Pons (tissue), 1 donor: ENCODE measurements around the gene NUDT22.

Experiments
- DNase-seq: peaks from one replicate; pipeline ENCODE4 v3.0.0-alpha.2; 2016; ENCODE audit warnings: low spot score

NUDT22 gene

DNA sequence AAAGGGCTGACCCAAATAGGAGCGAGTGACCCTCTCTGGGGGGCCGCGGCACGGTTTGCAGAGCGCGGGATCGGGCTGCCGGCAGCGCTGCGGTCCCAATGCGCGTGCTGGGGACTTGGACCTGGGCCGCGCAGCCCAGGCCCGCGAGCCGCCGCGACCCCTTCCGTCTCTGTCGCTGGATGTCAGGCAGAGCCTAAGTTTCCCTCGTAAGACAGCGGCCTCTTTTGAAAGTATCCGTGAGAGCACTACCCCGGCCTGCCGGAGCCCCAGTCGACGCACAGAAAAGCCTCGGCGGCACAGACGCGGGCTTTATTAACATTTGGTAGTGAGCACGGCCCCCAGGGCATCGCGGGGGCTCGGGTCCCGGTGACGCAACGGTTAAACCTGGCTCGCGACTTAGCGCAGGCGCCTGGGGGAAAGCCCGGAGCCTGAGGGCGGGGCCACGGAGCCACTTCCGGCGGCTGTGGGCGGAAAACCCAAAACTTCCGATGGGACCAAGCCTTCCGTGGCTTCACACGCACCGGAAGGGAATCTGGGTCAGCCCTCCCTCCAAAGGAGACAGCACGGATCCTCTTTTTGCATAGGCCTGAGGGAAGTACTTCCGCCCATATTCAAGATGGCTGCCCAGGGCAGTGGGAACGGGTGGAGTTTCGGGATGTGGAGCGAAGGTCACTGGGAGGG, 43.6 kb downstream of the NUDT22 start:
- DNase-seq = peak; percentile 100

DNA sequence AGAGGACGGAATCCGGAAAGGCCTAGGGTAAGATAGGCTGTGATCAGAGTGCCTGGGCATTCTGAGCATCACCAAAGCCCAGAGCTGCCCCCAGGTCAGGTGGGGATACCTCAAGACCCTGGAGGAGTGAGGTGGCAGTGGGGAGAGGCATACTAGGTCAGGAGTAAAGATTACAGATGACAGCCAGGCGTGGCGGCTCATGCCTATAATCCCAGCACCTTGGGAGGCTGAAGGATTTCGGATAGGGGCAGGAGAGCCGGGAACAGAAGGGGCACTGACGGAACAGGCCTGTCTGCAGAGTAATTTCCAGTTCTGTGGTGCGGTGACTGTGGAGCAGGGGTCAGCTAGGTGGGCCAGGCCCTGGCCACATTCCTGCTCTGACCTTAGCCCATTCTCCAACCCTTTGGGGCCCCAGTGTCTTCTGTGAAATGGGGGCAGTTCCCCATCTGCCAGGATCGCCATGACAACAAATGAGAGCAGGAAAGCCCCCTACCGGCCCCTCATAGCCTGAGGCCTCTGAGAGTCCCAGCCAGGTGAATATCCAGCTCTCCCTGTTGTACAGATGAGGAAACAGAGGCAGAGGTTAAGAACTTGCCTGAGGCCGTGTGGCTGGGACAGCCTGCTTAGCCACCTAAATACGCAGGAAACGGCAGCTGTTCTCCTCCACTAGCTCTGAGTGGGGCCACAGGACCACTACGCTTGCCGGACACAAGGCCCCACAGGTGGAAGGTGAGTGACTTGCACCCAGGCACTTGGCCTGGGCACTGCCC, 49.1 kb downstream of the NUDT22 start:
- no peak for DNase-seq

DNA sequence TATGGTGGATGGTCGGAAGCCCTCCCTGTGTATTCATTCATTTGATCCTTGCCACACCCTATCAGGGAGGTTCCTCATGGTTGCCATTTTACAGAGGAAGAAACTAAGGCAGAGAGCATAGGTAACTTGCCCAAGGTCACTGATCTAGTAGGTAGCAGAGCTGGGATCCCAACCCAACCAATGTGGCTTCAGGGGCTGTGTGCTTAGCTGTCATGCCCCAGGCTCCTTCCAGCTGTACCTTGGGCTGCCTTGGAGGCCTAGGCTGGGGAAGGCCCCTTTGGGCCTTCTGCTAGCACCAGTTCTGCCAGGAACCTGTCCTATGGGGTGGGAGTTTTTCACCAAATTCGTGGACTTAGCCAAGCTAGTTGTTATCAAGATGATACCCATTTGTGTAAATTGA, 49.8 kb downstream of the NUDT22 start:
- no peak for DNase-seq

DNA sequence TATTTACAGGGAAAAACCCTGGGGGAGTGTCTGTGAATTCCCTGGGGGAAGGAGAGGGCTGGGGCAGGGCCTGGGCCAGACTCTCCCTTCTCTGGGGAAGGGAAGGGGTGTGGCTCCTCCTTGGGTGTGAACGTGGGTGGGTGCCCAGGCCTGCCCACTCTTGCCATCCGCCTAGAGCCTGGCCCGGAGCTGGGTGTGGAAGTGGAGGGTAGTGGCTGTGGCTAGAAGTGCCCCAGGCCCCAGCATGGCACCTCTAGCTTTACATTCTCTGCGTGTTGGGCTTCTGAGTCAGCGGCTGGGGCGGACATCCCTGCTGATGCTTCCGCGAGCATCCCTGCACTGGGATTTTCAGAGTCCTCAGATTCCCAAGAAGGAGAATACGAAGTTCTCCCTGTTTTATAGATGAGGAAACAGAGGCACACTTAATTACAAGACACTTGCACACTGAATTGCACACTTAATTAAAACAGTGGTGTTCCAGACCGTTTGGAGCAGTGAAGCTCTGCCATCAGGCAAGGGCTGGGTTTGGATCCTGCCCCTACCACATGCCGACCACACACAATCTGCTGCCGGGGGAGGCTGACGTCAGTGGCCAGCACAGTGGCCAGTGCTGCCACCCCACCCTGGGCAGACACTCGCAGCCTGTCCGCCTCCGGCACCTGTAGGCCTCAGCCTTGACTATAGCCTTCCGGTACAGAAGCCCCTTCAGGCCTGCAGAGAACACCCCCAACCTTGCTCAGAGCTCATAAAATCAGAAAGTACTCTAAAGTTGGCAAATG, 50.8 kb downstream of the NUDT22 start:
- no peak for DNase-seq

DNA sequence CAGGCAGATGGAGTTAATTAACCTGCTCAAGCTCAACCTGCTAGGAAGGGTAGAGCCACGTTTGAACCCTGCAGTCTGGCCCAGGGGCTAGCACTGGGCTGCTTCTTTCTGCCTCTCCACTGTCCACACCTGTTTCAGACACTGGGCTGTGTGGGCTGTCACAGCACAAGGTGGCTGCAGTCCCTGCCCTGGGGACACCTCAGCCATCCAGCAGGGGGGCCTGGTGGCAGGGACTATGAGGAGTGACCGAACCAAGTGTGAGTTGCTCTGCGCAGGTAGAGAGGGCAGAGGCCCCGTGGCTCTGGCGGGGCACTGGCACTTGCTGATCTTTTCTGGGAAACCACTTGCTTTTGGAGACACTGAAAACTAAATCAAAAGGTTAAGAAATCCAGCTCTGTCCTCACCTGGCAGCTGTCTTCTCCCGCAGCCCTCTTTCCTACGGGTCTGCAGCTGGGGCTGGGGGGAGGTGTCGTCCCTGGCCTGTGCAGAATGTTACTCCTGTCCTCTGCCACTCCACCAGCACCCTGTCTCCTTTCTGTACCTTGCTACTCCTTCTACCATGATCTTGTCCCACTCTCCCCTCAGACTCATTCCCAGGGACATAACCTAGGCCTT, 52.6 kb downstream of the NUDT22 start:
- no peak for DNase-seq
